Neural progenitor cell (in vitro differentiated cells): ENCODE data around the gene NR4A3. TPM values are rescaled to one million over a fixed set of nuclear protein-coding genes. Genes with fewer than 3 reads are reported as not detected.

Source experiments
- DNase-seq: peaks from one replicate; pipeline ENCODE4 v3.0.0-alpha.2; 2016; ENCODE audit warnings: low spot score
- H2AFZ ChIP-seq: fragments of 200-600 bp; sonication (generic); replicated peaks from 2 replicates; pipeline ENCODE4 v1.6.1; 2016; ENCODE audit warnings: antibody characterized with exemption
- H3F3A ChIP-seq: fragments of 200-600 bp; sonication (generic); 2 replicates; pipeline ENCODE4 v1.6.1; 2016; ENCODE audit warnings: antibody characterized with exemption, low read depth
- H3K27ac ChIP-seq: fragments of 200-600 bp; sonication (generic); 2 replicates; pipeline ENCODE4 v1.5.1; 2016; ENCODE audit warnings: mild to moderate bottlenecking
- H3K27me3 ChIP-seq: fragments of 200-600 bp; sonication (generic); 2 replicates; pipeline ENCODE4 v1.6.1; 2016; ENCODE audit warnings: mild to moderate bottlenecking, moderate library complexity
- H3K36me3 ChIP-seq: fragments of 200-600 bp; sonication (generic); 2 replicates; pipeline ENCODE4 v1.5.1; 2016
- H3K4me1 ChIP-seq: fragments of 200-600 bp; sonication (generic); 2 replicates; pipeline ENCODE4 v1.6.1; 2016; ENCODE audit warnings: mixed run types
- H3K4me2 ChIP-seq: fragments of 200-600 bp; sonication (generic); 2 replicates; pipeline ENCODE4 v1.6.1; 2016
- H3K4me3 ChIP-seq: fragments of 200-600 bp; sonication (generic); 2 replicates; pipeline ENCODE4 v1.5.1; 2016
- H3K79me2 ChIP-seq: fragments of 200-600 bp; sonication (generic); 2 replicates; pipeline ENCODE4 v1.6.1; 2016; ENCODE audit warnings: low read depth
- H3K9ac ChIP-seq: fragments of 200-600 bp; sonication (generic); 2 replicates; pipeline ENCODE4 v1.6.1; 2016
- H3K9me3 ChIP-seq: fragments of 200-600 bp; sonication (generic); 2 replicates; pipeline ENCODE4 v1.5.1; 2016; ENCODE audit warnings: low read depth
- H4K20me1 ChIP-seq: fragments of 200-600 bp; sonication (generic); 2 replicates; pipeline ENCODE4 v1.6.1; 2016; ENCODE audit warnings: low read depth
- H3K27ac Mint-ChIP-seq: 3 replicates; pipeline ENCODE4 v1.8.0; 2021; ENCODE audit warnings: mixed read lengths
- H3K27me3 Mint-ChIP-seq: 2 replicates; pipeline ENCODE4 v1.8.0; 2022; ENCODE audit warnings: low read depth, mild to moderate bottlenecking, inconsistent platforms, moderate library complexity, mixed read lengths; ENCODE audit not compliant: insufficient read depth
- H3K36me3 Mint-ChIP-seq: 3 replicates; pipeline ENCODE4 v1.8.0; 2021; ENCODE audit warnings: mixed read lengths
- H3K4me1 Mint-ChIP-seq: 3 replicates; pipeline ENCODE4 v1.8.0; 2021; ENCODE audit warnings: mixed read lengths
- H3K4me3 Mint-ChIP-seq: 3 replicates; pipeline ENCODE4 v1.8.0; 2021; ENCODE audit warnings: mild to moderate bottlenecking, moderate library complexity, mixed read lengths
- H3K9me3 Mint-ChIP-seq: 3 replicates; pipeline ENCODE4 v1.8.0; 2020; ENCODE audit warnings: mixed read lengths
- CTCF ChIP-seq: fragments of 200-600 bp; sonication (generic); IDR thresholded peaks from 2 replicates; pipeline ENCODE4 v1.5.1; 2017; ENCODE audit warnings: antibody characterized with exemption, mild to moderate bottlenecking
- EZH2 ChIP-seq: fragments of 200-600 bp; sonication (generic); IDR thresholded peaks from 2 replicates; pipeline ENCODE4 v1.6.1; 2017; ENCODE audit warnings: antibody characterized with exemption, mild to moderate bottlenecking, moderate library complexity
- EZH2phosphoT487 ChIP-seq: fragments of 200-600 bp; sonication (generic); IDR thresholded peaks from 2 replicates; pipeline ENCODE4 v1.6.1; 2017; ENCODE audit warnings: antibody characterized with exemption
- total RNA-seq: library from RNA; depleted of rRNA; stranded (reverse); fragments of >200 nt; gene quantifications from 2 replicates; pipeline ENCODE4 v1.2.3, GENCODE V29; 2015; ENCODE audit warnings: low replicate concordance

The NR4A3 gene
- total RNA-seq, 1 donor from 2014 or later: 0.26 TPM

GRCh38 chr9:99828054-99828416 lies 6.3 kb downstream of the NR4A3 start:
- no peaks in the 10 kb centered on the region for H3K79me2 ChIP-seq
- H3K27me3 Mint-ChIP-seq: peaks cover 57% of the 10 kb centered on the region
- no peak overlapping the region for H3K27ac ChIP-seq
- H3K9ac ChIP-seq: no peak overlapping the region
- peaks cover 100% of the 10 kb centered on the region for H3K27me3 ChIP-seq
- peaks cover 4% of the 10 kb centered on the region for H3K9me3 Mint-ChIP-seq
- peaks cover 9% of the 10 kb centered on the region for H3K36me3 Mint-ChIP-seq
- no peak overlapping the region for H2AFZ ChIP-seq
- peaks cover 17% of the 10 kb centered on the region for H3K4me1 ChIP-seq
- peaks cover 23% of the 10 kb centered on the region for H3K4me1 Mint-ChIP-seq
- peak overlapping the region; percentile 62 for H3K4me2 ChIP-seq
- TF ChIP-seq EZH2: no peak
- DNase-seq: peak; percentile 4
- peak overlapping the region; percentile 59 for H3K4me3 Mint-ChIP-seq
- peaks cover 22% of the 10 kb centered on the region for H3F3A ChIP-seq
- no peaks in the 10 kb centered on the region for H3K36me3 ChIP-seq
- no peak overlapping the region for H3K27ac Mint-ChIP-seq
- H3K4me3 ChIP-seq: no peak overlapping the region
- no peaks in the 10 kb centered on the region for H3K9me3 ChIP-seq
- peaks cover 32% of the 10 kb centered on the region for H4K20me1 ChIP-seq

GRCh38 chr9:99828417-99829176 lies 6.9 kb downstream of the NR4A3 start:
- H3K9me3 Mint-ChIP-seq: peaks cover 4% of the 10 kb centered on the region
- Histone ChIP-seq H3K27ac (no peak overlapping the region), H3K9me3 (no peaks in the 10 kb centered on the region), H3K9ac (no peak overlapping the region), H3K36me3 (no peaks in the 10 kb centered on the region), H3K4me2 (peak overlapping the region; percentile 62), H3K4me3 (peak overlapping the region; percentile 34), H3K27me3 (peaks cover 100% of the 10 kb centered on the region), H4K20me1 (peaks cover 27% of the 10 kb centered on the region), H3K79me2 (no peaks in the 10 kb centered on the region), H2AFZ (no peak overlapping the region), H3K4me1 (peaks cover 11% of the 10 kb centered on the region), H3F3A (peaks cover 17% of the 10 kb centered on the region)
- TF ChIP-seq CTCF (no peak), EZH2 (peak; percentile 85), EZH2phosphoT487 (peak; percentile 86)
- H3K36me3 Mint-ChIP-seq: peaks cover 9% of the 10 kb centered on the region
- peaks cover 53% of the 10 kb centered on the region for H3K27me3 Mint-ChIP-seq
- H3K27ac Mint-ChIP-seq: peak overlapping the region; percentile 17
- DNase-seq: peak; percentile 81
- peaks cover 19% of the 10 kb centered on the region for H3K4me1 Mint-ChIP-seq
- H3K4me3 Mint-ChIP-seq: peak overlapping the region; percentile 75

GRCh38 chr9:99831857-99832557 lies 10.3 kb downstream of the NR4A3 start:
- peaks cover 7% of the 10 kb centered on the region for H3K4me1 Mint-ChIP-seq
- H3K27me3 Mint-ChIP-seq: peaks cover 36% of the 10 kb centered on the region
- no peak overlapping the region for H3K4me2 ChIP-seq
- H3K4me3 Mint-ChIP-seq: no peak overlapping the region
- peaks cover 5% of the 10 kb centered on the region for H3F3A ChIP-seq
- H3K9me3 Mint-ChIP-seq: peaks cover 4% of the 10 kb centered on the region
- no peak for DNase-seq
- no peaks in the 10 kb centered on the region for H3K4me1 ChIP-seq
- H4K20me1 ChIP-seq: peaks cover 11% of the 10 kb centered on the region
- H3K27ac ChIP-seq: no peak overlapping the region
- H3K36me3 Mint-ChIP-seq: peaks cover 9% of the 10 kb centered on the region
- no peaks in the 10 kb centered on the region for H3K79me2 ChIP-seq
- H3K27me3 ChIP-seq: peaks cover 68% of the 10 kb centered on the region
- H3K36me3 ChIP-seq: no peaks in the 10 kb centered on the region
- no peak overlapping the region for H3K27ac Mint-ChIP-seq
- H3K9me3 ChIP-seq: no peaks in the 10 kb centered on the region
- no peak overlapping the region for H3K9ac ChIP-seq
- no peak overlapping the region for H2AFZ ChIP-seq
- H3K4me3 ChIP-seq: no peak overlapping the region
- TF ChIP-seq EZH2: no peak
- TF ChIP-seq EZH2phosphoT487: no peak
- no peak for TF ChIP-seq CTCF

- TF ChIP-seq EZH2phosphoT487 (no peak), CTCF (no peak), EZH2 (no peak)
- Mint-ChIP-seq H3K36me3 (peaks cover 9% of the 10 kb centered on the region), H3K4me1 (peaks cover 7% of the 10 kb centered on the region), H3K27me3 (peaks cover 31% of the 10 kb centered on the region), H3K9me3 (peaks cover 4% of the 10 kb centered on the region), H3K27ac (no peak overlapping the region), H3K4me3 (no peak overlapping the region)
- H3K79me2 ChIP-seq: no peaks in the 10 kb centered on the region
- H3K27ac ChIP-seq: no peak overlapping the region
- no peaks in the 10 kb centered on the region for H3K9me3 ChIP-seq
- H3K4me3 ChIP-seq: no peak overlapping the region
- no peak for DNase-seq
- no peak overlapping the region for H3K4me2 ChIP-seq
- H3F3A ChIP-seq: peaks cover 4% of the 10 kb centered on the region
- H2AFZ ChIP-seq: no peak overlapping the region
- no peaks in the 10 kb centered on the region for H3K36me3 ChIP-seq
- H4K20me1 ChIP-seq: peaks cover 9% of the 10 kb centered on the region
- no peaks in the 10 kb centered on the region for H3K4me1 ChIP-seq
- no peak overlapping the region for H3K9ac ChIP-seq
- H3K27me3 ChIP-seq: peaks cover 63% of the 10 kb centered on the region
Measured at GRCh38 chr9:99832558-99832864, 10.8 kb downstream of the NR4A3 start.
